Memory B cell (primary cell): ENCODE results near the gene SH3PXD2B.

Experiments used
- ATAC-seq: fragments of 150-1000 bp; cut with Tn5 transposase; 2 replicates; pipeline ENCODE4 v1.10.0; 2021; ENCODE audit warnings: low read depth, mild to moderate bottlenecking, moderate library complexity
- DNase-seq, 2 donors: peaks; one replicate each; pipeline ENCODE4 v3.0.0; 2022; ENCODE audit warnings: low spot score in 2 of 2
- H3K27ac Mint-ChIP-seq: one replicate; pipeline ENCODE4 v1.8.0; 2022; ENCODE audit warnings: mild to moderate bottlenecking, moderate library complexity, mixed read lengths
- H3K27me3 Mint-ChIP-seq: one replicate; pipeline ENCODE4 v1.8.0; 2022; ENCODE audit warnings: mixed read lengths
- H3K36me3 Mint-ChIP-seq: one replicate; pipeline ENCODE4 v1.8.0; 2022; ENCODE audit warnings: mild to moderate bottlenecking, mixed read lengths
- H3K4me1 Mint-ChIP-seq: one replicate; pipeline ENCODE4 v1.8.0; 2022; ENCODE audit warnings: mixed read lengths
- H3K4me3 Mint-ChIP-seq: one replicate; pipeline ENCODE4 v1.8.0; 2022; ENCODE audit warnings: mild to moderate bottlenecking, moderate library complexity, mixed read lengths
- H3K9me3 Mint-ChIP-seq: one replicate; pipeline ENCODE4 v1.8.0; 2022; ENCODE audit warnings: mixed read lengths

SH3PXD2B gene

DNA sequence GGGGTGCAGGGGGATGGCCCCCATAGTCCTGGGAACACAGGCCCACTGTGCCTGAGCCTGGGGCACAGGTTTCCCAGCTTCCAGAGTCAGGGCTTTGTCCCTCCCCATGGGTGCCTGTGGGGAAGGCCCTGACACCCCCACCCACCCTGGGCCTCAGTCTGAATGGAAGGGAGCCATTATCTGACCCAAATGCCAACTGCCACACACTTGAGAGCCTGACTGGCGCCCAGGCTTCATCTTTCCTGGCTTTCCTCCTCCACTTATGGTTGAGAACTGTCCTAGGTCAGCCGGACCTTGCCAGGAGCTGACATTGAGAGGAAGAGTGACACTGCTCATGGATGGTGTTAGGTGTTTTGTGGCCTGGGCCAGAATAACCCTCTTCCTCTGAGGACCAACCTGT is 24.0 kb downstream of the SH3PXD2B start:
- no peak overlapping the region for H3K4me3 Mint-ChIP-seq
- no peaks in the 10 kb centered on the region for H3K36me3 Mint-ChIP-seq
- H3K4me1 Mint-ChIP-seq, result no peaks in the 10 kb centered on the region
- no peaks in the 10 kb centered on the region for H3K9me3 Mint-ChIP-seq
- ATAC-seq (no peak), DNase-seq (no peak)
- H3K27ac Mint-ChIP-seq, result no peak overlapping the region
- H3K27me3 Mint-ChIP-seq, result peaks cover 15% of the 10 kb centered on the region

DNA sequence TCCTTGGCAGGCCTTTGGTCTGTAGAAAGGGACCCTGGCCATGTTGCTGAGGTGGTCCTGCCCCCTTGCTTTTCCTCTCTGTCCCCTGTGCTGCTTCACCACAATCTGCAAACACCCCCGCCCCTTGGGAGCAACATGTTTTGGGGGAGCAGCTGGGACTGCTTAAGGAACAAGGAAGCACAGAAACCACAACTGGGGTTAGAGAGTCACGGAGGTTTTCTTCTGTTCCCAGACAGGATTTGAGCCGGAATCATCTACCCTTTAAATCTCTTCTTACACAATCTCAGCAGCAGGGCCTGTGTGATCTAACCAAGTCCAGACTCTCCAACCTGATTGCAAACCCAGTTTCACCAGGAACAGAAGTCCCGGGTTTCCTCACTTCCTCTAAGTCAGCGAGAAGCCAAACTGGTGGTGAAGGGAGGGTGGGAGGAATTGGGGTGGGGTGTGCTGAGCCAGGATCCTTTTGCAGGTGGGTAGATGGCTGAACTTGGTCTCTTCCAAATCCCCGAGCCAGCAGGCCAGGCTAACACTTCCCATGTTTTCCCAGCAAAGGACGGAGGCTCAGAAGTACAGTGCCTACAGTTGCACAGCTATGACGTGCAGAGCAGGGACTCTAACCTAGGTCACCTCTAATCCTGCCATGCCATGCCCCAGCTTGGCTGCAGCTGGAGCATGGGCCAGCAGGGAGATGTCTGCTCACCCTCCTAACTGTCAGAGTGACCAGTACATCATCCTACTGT is 25.0 kb downstream of the SH3PXD2B start:
- DNase-seq, result no peak
- H3K36me3 Mint-ChIP-seq, result no peaks in the 10 kb centered on the region
- H3K27ac Mint-ChIP-seq, result no peak overlapping the region
- H3K9me3 Mint-ChIP-seq, result no peaks in the 10 kb centered on the region
- H3K4me1 Mint-ChIP-seq, result no peaks in the 10 kb centered on the region
- H3K27me3 Mint-ChIP-seq, result peaks cover 17% of the 10 kb centered on the region
- no peak for ATAC-seq
- no peak overlapping the region for H3K4me3 Mint-ChIP-seq

DNA sequence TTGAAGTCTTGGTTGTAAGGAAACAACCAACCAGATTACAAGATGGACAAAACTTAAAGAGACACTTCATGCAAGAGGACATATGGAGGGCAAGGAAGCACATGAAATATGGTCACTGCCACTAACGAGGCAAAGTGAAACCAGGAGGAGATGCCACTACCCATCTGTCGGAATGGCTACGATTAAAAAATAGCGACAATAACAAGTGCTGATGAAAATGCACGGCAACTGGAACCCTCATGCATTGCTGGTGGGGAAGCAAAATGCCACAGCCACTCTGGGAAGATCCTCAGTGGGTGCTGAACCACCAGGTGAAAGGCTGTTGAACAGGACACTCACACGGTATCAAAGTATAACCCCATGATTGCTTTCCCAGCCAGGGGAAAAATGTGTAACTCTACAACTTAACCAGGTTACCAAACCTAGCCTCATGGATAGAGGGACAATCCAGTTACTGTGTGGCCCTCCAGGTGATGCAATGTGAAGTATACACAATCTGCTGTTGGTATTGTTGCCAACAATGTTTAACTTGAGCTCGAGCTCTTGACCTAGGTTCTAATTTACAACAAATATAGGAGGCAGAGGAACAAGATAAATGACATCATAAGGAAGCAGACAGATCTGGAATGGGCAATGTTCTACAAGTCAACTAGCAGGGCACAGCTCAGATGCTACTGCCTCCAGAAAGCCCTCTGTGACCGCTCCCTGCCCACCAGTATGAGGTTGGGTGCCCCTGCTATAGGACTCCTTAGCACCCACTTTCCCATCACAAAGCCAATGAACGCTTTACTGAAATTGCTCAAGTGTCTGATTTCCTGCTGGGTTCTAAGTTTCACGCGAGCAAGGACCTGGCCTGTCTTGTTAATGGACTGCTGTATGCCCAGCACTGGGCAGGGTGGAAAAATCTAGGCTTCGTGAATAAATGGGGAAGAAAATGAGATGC is 25.8 kb downstream of the SH3PXD2B start:
- ATAC-seq, result no peak
- no peaks in the 10 kb centered on the region for H3K9me3 Mint-ChIP-seq
- H3K36me3 Mint-ChIP-seq, result no peaks in the 10 kb centered on the region
- H3K4me1 Mint-ChIP-seq, result no peaks in the 10 kb centered on the region
- no peak for DNase-seq
- peaks cover 20% of the 10 kb centered on the region for H3K27me3 Mint-ChIP-seq
- H3K4me3 Mint-ChIP-seq, result no peak overlapping the region
- H3K27ac Mint-ChIP-seq, result no peak overlapping the region

DNA sequence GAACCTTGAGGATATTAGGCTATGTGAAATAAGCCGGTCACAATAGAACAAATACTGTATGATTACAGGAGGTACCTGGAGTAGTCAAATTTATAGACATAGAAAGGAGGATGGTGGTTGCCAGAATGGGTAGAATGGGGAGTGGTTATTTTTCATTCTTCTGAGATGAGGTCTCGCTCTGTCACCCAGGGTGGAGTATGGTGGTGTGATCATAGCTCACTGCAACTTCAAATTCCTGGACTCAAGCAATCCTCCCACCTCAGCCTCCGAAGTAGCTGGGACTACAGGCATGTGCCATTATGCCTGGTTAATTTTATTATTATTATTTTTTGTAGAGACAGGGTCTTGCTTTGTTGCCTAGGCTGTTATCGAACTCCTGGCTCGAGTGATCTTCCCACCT is 27.1 kb downstream of the SH3PXD2B start:
- Mint-ChIP-seq H3K27ac (no peak overlapping the region), H3K36me3 (no peaks in the 10 kb centered on the region), H3K27me3 (peaks cover 20% of the 10 kb centered on the region), H3K4me3 (no peak overlapping the region), H3K9me3 (no peaks in the 10 kb centered on the region), H3K4me1 (no peaks in the 10 kb centered on the region)
- DNase-seq, result no peak
- ATAC-seq, result no peak

DNA sequence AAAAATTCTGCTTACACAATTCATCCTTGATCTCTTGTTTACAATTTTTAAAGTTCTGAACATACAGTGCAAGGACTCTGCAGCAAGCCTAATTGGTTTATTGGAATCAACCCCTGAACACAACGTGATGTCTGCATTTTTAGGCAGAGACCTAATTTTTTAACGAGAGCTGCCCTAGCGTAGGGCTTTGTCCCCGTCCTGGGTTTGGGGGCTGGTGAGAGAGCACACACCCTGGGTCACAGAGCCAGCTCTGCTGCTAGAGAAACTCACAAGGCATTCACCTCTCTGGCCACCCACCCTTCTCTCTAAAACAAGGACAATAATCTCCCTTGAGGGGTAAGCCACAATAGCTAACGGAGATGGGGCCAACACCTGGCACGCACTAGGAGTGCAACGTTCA is 28.2 kb downstream of the SH3PXD2B start:
- Mint-ChIP-seq H3K4me1 (no peaks in the 10 kb centered on the region), H3K4me3 (no peak overlapping the region), H3K36me3 (no peaks in the 10 kb centered on the region), H3K9me3 (no peaks in the 10 kb centered on the region), H3K27ac (no peak overlapping the region), H3K27me3 (peaks cover 22% of the 10 kb centered on the region)
- DNase-seq (no peak), ATAC-seq (no peak)

DNA sequence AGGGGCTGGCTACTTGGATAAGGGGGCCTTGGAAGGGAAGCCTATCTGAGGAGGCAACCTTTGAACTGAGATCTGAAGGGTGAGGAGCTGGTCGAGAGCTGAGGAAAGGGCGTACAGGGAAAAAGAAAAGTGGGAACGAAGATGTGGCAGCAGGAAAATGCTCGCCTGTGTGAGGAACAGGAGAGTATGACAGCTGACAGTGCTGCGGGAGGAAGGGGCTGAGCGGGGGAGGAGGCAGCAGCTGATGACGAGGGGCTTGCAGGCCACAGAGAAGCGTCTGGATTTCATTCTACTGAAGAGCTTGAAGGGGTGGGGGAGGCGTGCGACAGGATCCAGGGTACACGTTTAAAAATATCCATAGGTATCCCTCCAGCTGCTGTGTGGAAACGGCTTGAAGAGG is 28.9 kb downstream of the SH3PXD2B start:
- ATAC-seq (no peak), DNase-seq (no peak)
- Mint-ChIP-seq H3K27ac (no peak overlapping the region), H3K9me3 (no peaks in the 10 kb centered on the region), H3K36me3 (no peaks in the 10 kb centered on the region), H3K4me1 (no peaks in the 10 kb centered on the region), H3K4me3 (no peak overlapping the region), H3K27me3 (peaks cover 22% of the 10 kb centered on the region)

DNA sequence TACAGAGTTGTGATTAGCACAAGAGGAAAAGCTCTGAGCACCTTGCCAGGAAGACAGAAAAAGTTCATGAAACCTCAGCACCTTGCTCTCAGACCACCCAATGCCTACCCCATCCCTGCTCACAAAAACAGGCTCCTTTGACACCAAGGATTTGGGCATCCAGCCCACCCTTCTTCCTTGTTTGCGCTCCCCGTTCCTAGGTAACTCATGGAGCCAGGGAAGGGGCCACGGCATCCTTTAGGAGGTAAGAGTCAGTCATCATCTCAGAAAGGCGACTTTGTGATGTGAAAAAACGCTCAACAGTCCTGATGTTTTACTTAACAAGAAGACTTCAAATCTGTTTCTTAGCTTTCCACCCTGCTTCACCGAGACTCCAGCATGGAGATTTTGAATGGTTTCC is 29.5 kb downstream of the SH3PXD2B start:
- Mint-ChIP-seq H3K36me3 (no peaks in the 10 kb centered on the region), H3K9me3 (no peaks in the 10 kb centered on the region), H3K4me3 (no peak overlapping the region), H3K27me3 (peaks cover 23% of the 10 kb centered on the region), H3K4me1 (no peaks in the 10 kb centered on the region), H3K27ac (no peak overlapping the region)
- DNase-seq (no peak), ATAC-seq (no peak)

DNA sequence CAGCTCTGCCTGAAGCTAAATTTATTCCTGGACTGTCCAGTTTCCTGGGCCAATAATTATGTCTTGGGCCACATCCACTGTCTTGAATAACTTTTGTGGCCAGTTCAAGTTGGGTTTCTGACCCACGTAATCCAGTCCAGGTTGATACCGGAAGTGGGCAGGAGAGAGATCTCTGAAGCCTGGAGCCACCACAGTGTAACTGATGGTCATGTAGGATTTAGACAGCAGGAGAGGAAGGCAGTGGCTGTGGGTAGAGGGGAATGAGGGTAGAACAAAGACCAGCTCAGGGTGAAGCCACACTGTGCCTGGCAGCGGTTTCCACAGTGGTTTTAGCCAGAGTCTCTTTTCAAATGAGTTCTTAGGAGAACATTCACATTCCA is 30.2 kb downstream of the SH3PXD2B start:
- ATAC-seq (no peak), DNase-seq (no peak)
- H3K27ac Mint-ChIP-seq, result no peak overlapping the region
- H3K36me3 Mint-ChIP-seq, result no peaks in the 10 kb centered on the region
- no peak overlapping the region for H3K4me3 Mint-ChIP-seq
- H3K27me3 Mint-ChIP-seq, result peaks cover 23% of the 10 kb centered on the region
- H3K4me1 Mint-ChIP-seq, result no peaks in the 10 kb centered on the region
- no peaks in the 10 kb centered on the region for H3K9me3 Mint-ChIP-seq

DNA sequence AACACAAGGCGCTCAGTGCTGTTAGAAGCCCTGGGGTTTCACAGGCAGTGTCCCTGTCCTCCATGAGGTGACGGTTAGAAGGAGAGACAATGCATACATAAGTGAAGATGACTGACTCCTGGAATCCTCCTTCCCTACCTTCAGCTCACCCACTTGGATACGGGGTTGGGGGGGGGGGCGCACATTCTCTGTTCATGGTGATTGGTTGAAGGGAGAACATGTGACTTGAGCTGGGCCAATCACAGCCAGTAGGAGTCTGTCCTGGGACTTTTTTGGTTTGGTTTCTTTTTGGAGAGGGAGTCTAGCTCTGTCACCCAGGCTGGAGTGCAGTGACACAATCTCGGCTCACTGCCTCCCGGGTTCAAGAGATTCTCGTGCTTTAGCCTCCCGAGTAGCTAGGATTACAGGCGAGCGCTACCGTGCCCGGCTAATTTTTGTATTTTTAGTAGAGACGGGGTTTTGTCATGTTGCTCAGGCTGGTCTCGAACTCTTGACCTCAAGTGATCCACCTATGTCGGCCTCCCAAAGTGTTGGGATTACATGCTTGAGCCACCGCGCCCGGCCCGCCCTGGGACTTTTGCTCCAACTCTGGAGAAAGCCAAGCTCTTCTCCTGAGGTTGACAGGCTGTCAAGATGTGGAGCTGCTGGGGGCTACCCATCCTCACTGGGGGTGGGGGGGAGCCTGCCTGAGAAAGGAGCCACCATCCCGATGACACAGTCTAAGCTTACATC is 30.8 kb downstream of the SH3PXD2B start:
- H3K27ac Mint-ChIP-seq, result no peak overlapping the region
- no peak for ATAC-seq
- H3K4me3 Mint-ChIP-seq, result no peak overlapping the region
- DNase-seq, result no peak
- H3K27me3 Mint-ChIP-seq, result peaks cover 21% of the 10 kb centered on the region
- H3K9me3 Mint-ChIP-seq, result no peaks in the 10 kb centered on the region
- H3K4me1 Mint-ChIP-seq, result no peaks in the 10 kb centered on the region
- H3K36me3 Mint-ChIP-seq, result no peaks in the 10 kb centered on the region

DNA sequence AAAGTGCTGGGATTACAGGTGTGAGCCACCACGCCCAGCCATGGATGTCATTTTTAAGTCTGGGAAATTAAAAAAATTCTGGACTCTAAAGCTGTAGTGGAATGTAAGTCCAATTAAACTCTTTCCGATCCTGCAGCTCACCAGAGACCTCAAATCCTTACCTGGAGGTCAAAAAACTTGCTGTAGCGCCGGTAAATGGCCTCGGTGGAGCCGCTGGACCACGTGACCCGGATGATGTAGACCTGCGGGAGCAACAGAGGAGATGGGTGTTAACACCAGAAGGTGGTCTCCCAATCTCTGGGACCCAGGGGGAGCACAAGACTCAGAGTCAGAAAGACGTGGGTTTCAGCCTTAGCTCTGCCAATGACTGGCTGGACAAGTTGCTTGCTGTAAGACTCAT is 32.1 kb downstream of the SH3PXD2B start:
- Mint-ChIP-seq H3K27ac (no peak overlapping the region), H3K4me1 (no peaks in the 10 kb centered on the region), H3K4me3 (no peak overlapping the region), H3K27me3 (peaks cover 17% of the 10 kb centered on the region), H3K36me3 (no peaks in the 10 kb centered on the region), H3K9me3 (no peaks in the 10 kb centered on the region)
- ATAC-seq, result no peak
- no peak for DNase-seq

DNA sequence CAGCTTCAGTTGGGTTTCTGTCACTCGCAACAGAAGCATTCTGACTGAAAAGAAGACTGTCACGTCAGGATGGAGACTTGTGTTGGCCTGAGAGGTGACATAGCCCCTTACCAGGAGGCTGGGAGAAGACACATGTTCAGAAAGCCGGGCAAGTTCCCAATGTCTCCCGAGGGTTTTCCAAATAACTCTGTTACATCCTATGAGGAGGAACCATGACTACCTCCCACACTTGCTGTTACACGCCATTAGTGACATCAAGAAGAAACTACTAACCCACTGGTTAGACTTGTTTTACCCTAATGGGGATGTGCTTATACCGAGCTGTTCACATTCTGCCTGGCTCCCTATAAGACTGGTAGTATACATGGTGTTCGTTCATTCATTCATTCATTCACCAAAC is 33.3 kb downstream of the SH3PXD2B start:
- DNase-seq (no peak), ATAC-seq (no peak)
- Mint-ChIP-seq H3K9me3 (no peaks in the 10 kb centered on the region), H3K36me3 (no peaks in the 10 kb centered on the region), H3K27me3 (peaks cover 11% of the 10 kb centered on the region), H3K27ac (no peak overlapping the region), H3K4me1 (no peaks in the 10 kb centered on the region), H3K4me3 (no peak overlapping the region)

DNA sequence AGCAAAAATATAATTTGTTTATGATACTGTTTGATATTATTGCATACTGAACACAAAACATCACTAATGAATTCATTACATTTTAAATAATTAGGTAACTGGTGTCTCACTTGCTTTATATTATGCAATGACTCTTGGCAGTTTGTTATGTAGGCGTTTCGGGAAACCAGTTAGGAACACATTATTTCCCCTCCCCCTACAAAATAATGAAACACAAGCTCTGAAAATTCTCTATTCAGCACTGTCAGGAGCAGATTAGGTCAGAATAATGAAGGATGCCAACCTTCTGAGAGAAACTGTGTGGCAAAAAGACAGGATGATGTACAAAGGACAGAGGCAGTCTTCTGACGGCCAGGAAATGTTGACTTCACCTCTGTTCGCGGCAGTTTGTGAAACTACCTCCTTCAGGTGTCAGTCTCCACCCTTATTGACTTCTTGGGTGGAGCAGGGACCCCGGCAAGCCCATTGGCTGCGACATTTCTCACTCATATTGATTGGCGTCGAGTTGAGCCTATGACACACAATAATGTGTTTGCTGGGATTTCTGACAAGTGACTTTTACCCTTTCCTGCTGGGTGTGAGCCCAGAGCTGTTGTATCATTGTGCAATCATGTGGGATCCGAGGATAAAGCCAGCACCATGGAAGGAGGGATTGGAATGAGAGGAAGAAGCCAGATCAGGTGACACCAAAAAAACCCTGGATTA is 33.9 kb downstream of the SH3PXD2B start:
- no peak overlapping the region for H3K27ac Mint-ChIP-seq
- H3K9me3 Mint-ChIP-seq, result no peaks in the 10 kb centered on the region
- no peaks in the 10 kb centered on the region for H3K4me1 Mint-ChIP-seq
- DNase-seq (no peak), ATAC-seq (no peak)
- H3K27me3 Mint-ChIP-seq, result peaks cover 10% of the 10 kb centered on the region
- H3K4me3 Mint-ChIP-seq, result no peak overlapping the region
- H3K36me3 Mint-ChIP-seq, result no peaks in the 10 kb centered on the region

DNA sequence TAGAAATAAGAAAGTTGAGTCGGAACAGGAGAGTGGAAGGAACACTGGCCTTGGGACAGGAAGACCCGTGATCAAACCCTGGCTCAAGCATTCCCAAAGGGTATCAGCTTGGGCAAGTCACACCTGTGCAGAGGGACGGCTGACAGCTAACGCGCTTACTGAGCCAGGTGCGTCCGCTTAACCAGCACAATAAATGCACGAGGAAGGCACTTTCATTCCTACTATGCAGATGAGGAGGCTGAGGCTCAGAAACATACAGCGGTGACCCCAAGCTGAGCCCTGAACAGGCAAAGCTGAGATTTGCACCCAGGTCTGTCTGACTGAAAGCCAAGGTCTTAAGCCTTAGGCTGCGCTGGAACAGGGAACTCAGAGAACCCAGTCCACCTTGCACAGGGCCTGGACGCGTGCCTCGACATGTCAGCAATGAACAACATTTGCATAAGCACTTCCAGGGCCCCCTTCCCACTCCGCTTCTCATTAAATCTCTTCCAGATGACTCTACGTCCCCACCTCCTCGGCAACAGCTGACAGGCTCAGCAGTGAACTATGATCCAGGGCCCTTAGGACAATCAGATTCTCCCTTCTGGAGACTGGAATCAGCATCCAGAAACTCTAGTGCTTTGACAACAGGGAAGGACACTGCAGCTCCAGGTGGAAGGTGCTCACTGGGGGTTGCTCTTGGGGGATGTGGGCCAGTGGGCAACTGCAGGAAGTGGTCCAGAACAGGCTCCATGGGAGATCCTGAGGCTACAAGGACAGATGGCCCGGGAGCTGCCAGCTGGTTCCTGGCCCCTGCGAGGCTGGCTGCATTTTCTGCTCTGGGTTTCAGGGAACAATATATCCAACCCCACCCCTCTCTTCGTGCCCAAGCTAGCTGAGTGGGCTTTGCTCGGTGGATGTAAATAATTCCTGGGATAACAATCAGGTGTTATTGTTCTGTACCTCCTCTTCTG is 35.2 kb downstream of the SH3PXD2B start:
- H3K27ac Mint-ChIP-seq, result no peak overlapping the region
- no peaks in the 10 kb centered on the region for H3K4me1 Mint-ChIP-seq
- no peak overlapping the region for H3K4me3 Mint-ChIP-seq

More for the DNA sequence above, 35.2 kb downstream of the SH3PXD2B start:
- no peak for ATAC-seq
- DNase-seq, result no peak
- Mint-ChIP-seq H3K27me3 (peaks cover 4% of the 10 kb centered on the region), H3K36me3 (no peaks in the 10 kb centered on the region), H3K9me3 (no peaks in the 10 kb centered on the region)
